Ishikawa (cell line): Measurements from ENCODE around the gene TBC1D1.

Experiments used
- CREB1 ChIP-seq: IDR thresholded peaks from 2 replicates; pipeline ENCODE4 v1.6.1; 2012; ENCODE audit warnings: low read depth
- NFIC ChIP-seq: IDR thresholded peaks from 2 replicates; pipeline ENCODE4 v1.6.1; 2012
- ZBTB7A ChIP-seq: IDR thresholded peaks from 2 replicates; pipeline ENCODE4 v1.6.1; 2012; ENCODE audit warnings: low read depth
- TF ChIP-seq, protein P1 (sequence below): IDR thresholded peaks from 2 replicates; pipeline ENCODE4 v1.6.1; 2012; ENCODE audit warnings: low read depth, mild to moderate bottlenecking

DNA sequence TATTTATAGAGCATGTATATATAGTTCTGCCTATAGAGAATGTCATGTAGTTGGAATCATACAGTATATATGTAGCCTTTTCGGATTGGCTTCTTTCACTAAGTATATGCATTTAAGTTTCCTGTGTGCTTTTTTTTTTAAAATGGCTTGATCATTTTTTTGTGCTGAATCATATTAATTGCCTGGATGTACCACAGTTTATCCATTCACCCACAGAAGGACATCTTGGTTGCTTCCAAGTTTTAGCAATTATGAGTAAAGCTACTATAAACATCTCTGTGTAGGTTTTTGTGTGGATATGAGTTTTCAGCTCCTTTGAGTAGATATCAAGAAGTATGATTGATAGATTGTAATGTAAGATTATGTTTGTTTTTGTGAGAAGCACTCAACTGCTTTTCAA, 93.1 kb downstream of the TBC1D1 start:
- no peak for TF ChIP-seq ZBTB7A
- TF ChIP-seq, protein P1, sequence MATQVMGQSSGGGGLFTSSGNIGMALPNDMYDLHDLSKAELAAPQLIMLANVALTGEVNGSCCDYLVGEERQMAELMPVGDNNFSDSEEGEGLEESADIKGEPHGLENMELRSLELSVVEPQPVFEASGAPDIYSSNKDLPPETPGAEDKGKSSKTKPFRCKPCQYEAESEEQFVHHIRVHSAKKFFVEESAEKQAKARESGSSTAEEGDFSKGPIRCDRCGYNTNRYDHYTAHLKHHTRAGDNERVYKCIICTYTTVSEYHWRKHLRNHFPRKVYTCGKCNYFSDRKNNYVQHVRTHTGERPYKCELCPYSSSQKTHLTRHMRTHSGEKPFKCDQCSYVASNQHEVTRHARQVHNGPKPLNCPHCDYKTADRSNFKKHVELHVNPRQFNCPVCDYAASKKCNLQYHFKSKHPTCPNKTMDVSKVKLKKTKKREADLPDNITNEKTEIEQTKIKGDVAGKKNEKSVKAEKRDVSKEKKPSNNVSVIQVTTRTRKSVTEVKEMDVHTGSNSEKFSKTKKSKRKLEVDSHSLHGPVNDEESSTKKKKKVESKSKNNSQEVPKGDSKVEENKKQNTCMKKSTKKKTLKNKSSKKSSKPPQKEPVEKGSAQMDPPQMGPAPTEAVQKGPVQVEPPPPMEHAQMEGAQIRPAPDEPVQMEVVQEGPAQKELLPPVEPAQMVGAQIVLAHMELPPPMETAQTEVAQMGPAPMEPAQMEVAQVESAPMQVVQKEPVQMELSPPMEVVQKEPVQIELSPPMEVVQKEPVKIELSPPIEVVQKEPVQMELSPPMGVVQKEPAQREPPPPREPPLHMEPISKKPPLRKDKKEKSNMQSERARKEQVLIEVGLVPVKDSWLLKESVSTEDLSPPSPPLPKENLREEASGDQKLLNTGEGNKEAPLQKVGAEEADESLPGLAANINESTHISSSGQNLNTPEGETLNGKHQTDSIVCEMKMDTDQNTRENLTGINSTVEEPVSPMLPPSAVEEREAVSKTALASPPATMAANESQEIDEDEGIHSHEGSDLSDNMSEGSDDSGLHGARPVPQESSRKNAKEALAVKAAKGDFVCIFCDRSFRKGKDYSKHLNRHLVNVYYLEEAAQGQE, result no peak
- TF ChIP-seq NFIC, result no peak
- no peak for TF ChIP-seq CREB1
